Measurements from ENCODE around the gene UBR4.

The UBR4 gene

DNA sequence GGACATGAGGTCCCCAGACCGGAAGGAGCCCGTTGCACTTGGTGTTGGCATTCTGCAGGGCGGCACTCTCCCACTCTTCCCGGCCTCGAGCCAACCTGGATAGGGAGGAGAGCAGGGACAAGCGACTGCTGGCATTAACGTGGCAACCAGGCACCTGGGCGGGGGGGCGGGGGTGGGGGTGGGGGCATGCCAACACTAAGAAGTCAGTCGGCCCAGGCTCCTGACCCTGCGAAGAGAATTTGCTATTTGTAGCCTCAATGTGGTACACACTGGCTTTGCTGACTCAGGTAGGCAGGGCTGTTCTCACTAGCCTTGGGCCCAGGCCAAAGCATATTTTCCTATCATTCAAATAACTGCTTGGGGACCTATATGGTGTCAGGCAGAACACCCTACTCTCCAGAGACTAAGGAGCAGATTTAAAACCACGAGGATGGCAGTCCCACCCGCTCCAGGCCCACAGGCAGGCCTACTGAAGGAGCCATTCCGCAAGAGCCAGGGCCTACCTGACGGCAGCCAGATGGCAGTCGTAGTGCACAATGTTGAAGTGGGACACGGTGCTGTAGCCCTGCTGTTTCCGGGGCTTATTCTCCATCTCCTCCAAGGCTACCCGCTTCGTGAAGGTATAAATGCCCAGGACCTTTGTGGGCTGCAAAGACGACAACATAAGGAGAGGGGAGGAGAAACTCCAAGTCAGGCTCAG, 123.7 kb downstream of the UBR4 start:
- no peak overlapping the region for H2AFZ ChIP-seq
- no peaks in the 10 kb centered on the region for H3K27me3 ChIP-seq (ENCODE audit: control insufficient read depth, insufficient read depth, low read length)
- H3K9me3 ChIP-seq (ENCODE audit: control insufficient read depth, low read length) = no peaks in the 10 kb centered on the region
- no peak overlapping the region for H3K4me2 ChIP-seq (ENCODE audit: low read length)
- no peak overlapping the region for H3K9ac ChIP-seq
- TF ChIP-seq, protein P1, sequence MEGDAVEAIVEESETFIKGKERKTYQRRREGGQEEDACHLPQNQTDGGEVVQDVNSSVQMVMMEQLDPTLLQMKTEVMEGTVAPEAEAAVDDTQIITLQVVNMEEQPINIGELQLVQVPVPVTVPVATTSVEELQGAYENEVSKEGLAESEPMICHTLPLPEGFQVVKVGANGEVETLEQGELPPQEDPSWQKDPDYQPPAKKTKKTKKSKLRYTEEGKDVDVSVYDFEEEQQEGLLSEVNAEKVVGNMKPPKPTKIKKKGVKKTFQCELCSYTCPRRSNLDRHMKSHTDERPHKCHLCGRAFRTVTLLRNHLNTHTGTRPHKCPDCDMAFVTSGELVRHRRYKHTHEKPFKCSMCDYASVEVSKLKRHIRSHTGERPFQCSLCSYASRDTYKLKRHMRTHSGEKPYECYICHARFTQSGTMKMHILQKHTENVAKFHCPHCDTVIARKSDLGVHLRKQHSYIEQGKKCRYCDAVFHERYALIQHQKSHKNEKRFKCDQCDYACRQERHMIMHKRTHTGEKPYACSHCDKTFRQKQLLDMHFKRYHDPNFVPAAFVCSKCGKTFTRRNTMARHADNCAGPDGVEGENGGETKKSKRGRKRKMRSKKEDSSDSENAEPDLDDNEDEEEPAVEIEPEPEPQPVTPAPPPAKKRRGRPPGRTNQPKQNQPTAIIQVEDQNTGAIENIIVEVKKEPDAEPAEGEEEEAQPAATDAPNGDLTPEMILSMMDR (IDR thresholded peaks at IDR 0.05) = no peak
- no peaks in the 10 kb centered on the region for H3K36me3 ChIP-seq (ENCODE audit: control insufficient read depth, insufficient read depth, low read length)
- no peak overlapping the region for H3K4me3 ChIP-seq (ENCODE audit: low read depth, low read length)
- H3K79me2 ChIP-seq = no peaks in the 10 kb centered on the region
- H3K27ac ChIP-seq = no peak overlapping the region
- no peaks in the 10 kb centered on the region for H3K4me1 ChIP-seq

DNA sequence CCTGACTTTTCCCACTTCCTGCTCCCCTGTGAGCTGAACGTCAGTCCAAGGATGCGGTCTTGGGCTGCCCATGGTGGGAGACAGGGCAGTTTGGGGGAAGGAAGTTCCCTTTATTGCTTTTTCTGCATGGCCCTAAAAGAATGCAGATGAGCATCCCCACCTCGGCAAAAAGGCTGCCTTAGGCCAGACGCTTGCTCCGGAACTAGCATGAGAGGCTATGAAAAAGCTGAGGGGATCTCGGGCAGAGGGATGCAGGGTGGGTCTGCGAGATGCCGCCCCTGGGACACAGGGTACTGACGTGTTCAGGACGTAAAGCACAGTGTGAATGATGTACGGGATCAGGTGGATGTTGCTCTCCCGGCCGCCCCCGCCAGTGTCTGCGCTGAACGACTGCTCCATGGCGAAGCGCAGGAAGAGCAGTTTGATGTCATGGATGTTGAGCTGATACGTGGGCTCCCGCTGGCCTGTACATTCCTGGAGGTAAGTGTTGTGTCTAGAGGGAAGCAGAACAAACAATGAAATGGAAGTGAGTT, 125.8 kb downstream of the UBR4 start:
- H3K9ac ChIP-seq = no peak overlapping the region
- H2AFZ ChIP-seq = no peak overlapping the region
- H3K4me2 ChIP-seq (ENCODE audit: low read length) = no peak overlapping the region
- no peak overlapping the region for H3K4me3 ChIP-seq (ENCODE audit: low read depth, low read length)
- TF ChIP-seq, protein P1 (IDR thresholded peaks at IDR 0.05) = no peak
- H3K36me3 ChIP-seq (ENCODE audit: control insufficient read depth, insufficient read depth, low read length) = no peaks in the 10 kb centered on the region
- H3K27ac ChIP-seq = no peak overlapping the region
- H3K27me3 ChIP-seq (ENCODE audit: control insufficient read depth, insufficient read depth, low read length) = no peaks in the 10 kb centered on the region
- H3K79me2 ChIP-seq = no peaks in the 10 kb centered on the region
- no peaks in the 10 kb centered on the region for H3K9me3 ChIP-seq (ENCODE audit: control insufficient read depth, low read length)
- no peaks in the 10 kb centered on the region for H3K4me1 ChIP-seq

DNA sequence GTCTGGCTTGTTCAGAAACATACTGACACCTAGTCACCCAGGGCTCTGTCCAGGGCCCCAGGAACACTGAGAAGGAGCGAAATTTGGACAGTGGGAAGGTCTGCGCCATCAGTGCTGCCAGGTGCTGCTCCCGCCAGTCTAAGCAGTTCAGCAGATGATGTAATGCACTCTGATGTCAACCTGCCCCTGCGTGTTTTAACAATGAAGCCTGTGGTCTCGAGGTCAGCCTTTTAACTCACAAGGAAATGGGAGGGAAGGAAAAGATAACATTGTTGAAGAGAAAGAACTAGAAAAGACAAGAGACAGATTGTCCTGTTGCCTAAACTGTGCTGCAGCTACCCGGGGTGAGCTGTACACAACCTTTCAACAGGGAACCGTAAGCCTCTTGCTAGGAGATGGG, 127.0 kb downstream of the UBR4 start:
- H3K4me2 ChIP-seq (ENCODE audit: low read length) = no peak overlapping the region
- TF ChIP-seq, protein P1 (IDR thresholded peaks at IDR 0.05) = no peak
- no peak overlapping the region for H3K27ac ChIP-seq
- no peaks in the 10 kb centered on the region for H3K4me1 ChIP-seq
- no peaks in the 10 kb centered on the region for H3K9me3 ChIP-seq (ENCODE audit: control insufficient read depth, low read length)
- H3K36me3 ChIP-seq (ENCODE audit: control insufficient read depth, insufficient read depth, low read length) = no peaks in the 10 kb centered on the region
- H3K79me2 ChIP-seq = no peaks in the 10 kb centered on the region
- no peak overlapping the region for H3K9ac ChIP-seq
- no peak overlapping the region for H3K4me3 ChIP-seq (ENCODE audit: low read depth, low read length)
- no peak overlapping the region for H2AFZ ChIP-seq
- H3K27me3 ChIP-seq (ENCODE audit: control insufficient read depth, insufficient read depth, low read length) = no peaks in the 10 kb centered on the region

DNA sequence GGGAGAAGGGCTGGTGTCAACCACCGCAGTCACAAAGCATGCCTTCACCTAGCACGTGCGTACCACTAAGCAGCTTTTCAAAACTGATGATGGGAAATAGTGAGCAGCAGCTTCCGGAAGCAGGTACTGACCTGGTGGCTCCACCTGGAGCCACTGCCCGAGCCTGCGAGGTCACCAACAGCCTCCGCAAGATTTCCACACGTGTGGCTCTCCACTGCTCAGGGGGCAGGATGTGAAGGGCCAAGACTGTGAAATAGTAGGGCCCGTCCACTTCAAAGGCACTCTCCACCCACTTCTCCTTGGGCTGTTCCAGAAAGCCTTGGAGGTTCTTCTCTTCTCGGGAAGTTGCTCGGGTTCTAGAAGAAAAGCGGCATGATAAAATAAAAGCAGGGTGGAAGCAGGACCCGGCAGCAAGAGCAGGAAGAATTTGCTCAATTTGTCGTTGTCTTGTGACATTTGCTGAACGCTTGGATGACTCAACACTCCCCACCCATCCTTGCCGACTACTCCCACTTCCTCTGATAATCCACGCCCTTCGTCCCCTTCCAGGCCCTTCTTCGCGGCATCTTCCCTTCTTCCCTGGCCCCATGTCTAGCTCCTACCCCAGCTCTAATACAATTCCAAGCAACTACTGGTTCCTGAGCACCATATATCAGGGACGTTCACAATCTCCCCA, 128.7 kb downstream of the UBR4 start:
- Histone ChIP-seq H2AFZ (no peak overlapping the region), H3K36me3 (ENCODE audit: control insufficient read depth, insufficient read depth, low read length) (no peaks in the 10 kb centered on the region), H3K4me2 (ENCODE audit: low read length) (no peak overlapping the region), H3K27ac (no peak overlapping the region), H3K79me2 (no peaks in the 10 kb centered on the region), H3K27me3 (ENCODE audit: control insufficient read depth, insufficient read depth, low read length) (no peaks in the 10 kb centered on the region), H3K9ac (no peak overlapping the region), H3K4me3 (ENCODE audit: low read depth, low read length) (no peak overlapping the region), H3K9me3 (ENCODE audit: control insufficient read depth, low read length) (no peaks in the 10 kb centered on the region), H3K4me1 (no peaks in the 10 kb centered on the region)
- TF ChIP-seq, protein P1 (IDR thresholded peaks at IDR 0.05) = no peak
